Fibroblast of skin of right biceps (primary cell): Measurements from ENCODE around the gene CADPS.

Source experiments
- DNase-seq: peaks from one replicate; pipeline ENCODE4 v3.0.0-alpha.2; 2013

Gene CADPS

DNA sequence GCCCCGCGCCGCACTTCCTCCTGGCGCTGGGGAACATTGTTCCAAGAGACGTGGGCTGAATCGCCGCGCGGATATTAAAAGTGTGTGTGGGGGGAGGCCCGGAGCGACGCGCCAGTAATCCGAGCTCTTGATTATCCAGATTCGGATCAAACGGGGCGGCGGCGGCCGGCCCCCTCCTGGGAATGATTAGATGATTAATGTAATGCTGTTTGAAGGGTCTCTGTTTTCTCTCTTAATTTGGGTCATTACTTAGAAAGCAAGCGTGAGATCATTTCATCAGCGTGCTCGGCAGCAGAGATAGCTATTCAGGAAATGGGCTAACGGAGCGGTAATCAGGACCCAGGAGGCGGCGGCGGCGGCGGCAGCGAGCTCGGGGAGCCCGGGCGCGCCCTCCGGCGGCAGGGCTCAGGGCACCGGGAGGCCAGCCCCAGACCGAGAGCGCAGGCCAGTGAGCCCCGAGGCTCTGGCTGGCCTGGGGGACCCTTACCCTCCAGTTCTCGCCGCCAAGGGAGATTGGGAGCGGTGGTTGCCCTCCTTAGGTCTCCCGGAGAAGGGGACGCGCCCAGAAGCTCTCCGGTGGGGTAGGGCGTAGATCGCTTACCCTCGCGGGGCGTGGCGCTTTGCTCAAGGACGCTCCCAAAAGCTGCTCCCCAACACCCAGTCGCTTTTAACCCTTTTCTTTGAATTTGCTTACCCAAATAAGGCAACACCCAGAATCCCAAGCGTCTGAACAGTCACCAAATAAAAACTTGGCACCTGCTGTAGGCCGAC lies 506.3 kb downstream of the CADPS start:
- peak; percentile 12 for DNase-seq

DNA sequence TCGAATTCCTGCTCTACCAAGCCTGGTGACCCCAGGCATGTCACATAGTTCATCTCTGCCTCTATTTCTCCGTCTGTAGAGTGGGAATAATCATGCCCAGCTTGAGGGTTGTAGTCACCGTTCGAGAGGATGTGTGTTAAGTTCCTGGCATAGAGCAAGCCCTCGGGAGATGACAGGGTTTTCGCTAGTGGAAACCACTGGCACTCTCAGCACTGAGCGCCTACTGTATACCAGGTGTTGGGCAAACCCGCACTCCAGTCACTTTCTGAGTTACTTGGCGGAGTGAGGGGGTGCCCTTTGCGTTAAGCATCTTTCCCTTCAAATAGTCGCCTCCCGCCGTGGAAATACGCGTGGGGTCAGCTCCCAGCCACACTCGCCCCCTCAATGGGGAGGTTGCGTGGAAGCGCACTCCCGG lies 506.9 kb downstream of the CADPS start:
- DNase-seq = no peak

DNA sequence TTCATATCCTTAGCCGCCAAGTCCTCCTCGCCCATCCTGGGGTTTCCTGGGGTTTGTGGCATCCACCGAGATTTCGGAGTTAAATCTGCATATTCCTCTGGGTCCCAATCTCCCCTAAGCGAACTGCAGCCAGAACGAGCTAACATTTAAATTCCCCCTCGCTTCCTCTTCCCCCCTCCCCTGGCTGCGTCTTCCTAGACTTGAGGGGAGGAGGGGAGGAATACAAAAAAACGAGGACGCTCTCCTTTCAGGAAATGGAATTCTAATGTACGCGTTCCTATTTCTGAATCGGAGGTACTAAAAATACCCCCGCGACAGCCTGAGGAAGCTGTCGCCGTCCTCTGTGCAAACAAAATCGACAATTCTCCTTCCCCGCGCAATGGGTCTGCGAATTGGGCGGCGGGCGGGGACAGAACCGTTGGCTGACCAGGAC lies 507.4 kb downstream of the CADPS start:
- no peak for DNase-seq

DNA sequence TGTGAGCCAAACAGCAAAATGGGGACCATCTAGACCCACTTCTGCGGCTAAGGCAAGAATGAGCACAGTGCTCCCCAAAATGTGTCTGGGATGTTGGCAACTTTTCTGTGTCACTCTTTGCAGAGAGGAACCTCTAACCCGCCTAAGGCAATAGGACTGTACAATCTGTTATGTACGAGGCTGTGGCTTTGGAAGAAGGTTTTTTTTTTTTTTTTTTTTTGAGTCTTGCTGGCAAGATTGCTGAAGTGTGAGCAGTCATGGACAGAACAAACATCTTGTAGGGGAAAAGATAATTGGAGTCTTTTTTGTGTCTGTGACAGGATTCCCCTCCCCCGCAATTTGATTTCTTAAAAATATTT lies 509.1 kb downstream of the CADPS start:
- DNase-seq = no peak

DNA sequence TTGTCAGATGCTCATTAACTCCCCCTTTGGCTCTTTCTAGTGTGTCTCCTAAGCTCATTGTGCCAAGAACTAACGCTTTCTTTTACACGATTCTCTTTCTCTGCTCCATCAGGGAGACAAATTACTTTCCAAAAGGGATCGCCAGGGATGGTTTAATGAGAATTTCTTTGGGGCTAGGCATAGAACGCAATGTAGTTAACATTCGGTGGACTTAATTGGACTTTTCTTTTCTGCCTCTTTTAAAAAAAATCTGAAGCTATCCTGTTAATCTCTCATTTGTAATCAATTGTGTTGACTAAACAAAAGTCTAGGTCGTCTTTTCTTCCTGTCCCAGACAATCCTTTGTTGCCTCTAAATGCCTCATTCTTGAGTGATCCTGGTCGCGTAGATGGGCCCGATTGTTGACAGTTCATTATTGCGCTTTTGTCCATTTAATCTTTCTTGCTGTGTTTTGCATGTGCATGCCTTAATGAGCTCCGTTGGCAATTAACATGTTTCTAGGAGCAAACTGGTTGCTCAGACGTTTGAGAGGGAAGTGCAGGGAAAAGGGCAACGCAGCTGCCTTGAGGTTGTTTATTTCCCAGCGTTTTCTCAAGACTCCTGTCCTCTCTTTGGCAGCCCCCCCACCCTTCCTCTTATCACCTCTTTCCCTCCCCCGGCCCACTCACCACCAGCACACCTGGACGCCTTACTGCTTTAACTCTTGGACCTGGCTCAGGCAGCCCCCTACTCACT lies 509.7 kb downstream of the CADPS start:
- no peak for DNase-seq

DNA sequence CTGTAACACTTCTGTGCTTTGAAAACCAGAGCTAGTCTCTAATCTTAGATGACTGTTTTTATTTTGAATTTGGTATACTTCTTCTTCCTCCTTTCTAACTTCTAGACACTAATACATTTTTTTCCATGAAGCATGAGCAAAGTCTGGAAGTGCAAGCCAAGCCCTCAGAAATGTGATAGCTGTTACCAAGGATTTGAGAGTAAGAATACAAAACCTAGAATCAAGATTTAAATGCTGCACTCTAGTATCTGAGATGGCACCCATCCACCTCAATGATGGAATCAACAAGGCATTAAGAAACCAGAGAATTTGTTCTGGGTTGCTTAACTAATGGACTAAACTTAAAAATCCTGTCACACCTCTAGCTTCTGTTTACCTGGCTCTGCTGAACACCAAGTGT lies 511.0 kb downstream of the CADPS start:
- DNase-seq = no peak

DNA sequence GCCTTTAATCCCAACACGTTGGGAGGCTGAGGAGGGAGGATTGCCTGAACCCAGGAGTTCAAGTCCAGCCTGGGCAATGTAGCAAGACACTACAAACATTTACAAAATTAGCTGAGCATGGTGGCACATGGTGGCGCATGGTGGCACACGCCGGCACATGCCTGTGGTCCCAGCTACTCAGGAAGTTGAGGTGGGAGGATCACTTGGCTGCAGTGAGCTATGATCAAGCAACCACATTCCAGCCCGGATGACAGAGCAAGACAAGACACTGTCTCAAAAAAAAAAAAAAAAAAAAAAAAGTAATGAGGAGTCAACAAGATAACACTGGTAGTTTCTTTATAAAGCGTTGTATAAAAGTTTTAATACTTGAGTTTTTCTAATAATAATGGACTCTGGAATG lies 511.9 kb downstream of the CADPS start:
- no peak for DNase-seq

DNA sequence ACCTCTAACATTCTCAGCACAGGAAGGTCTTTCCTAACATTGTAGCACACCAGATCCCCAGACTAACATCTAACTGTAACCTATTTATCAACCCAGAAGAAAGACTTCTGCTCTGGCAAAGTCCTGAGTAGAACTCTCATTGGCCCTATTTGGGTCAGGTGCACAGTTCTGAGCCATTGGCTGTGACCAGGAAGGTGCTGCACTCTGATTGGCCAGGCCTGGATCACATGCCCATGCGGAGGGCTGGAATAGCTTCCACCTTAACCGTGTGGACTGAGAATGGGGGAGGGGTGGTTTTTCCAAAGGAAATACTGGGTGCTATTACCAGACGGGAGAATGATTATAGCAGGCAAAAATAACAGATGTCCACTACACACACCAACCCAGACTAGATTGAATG lies 513.4 kb downstream of the CADPS start:
- DNase-seq = no peak

DNA sequence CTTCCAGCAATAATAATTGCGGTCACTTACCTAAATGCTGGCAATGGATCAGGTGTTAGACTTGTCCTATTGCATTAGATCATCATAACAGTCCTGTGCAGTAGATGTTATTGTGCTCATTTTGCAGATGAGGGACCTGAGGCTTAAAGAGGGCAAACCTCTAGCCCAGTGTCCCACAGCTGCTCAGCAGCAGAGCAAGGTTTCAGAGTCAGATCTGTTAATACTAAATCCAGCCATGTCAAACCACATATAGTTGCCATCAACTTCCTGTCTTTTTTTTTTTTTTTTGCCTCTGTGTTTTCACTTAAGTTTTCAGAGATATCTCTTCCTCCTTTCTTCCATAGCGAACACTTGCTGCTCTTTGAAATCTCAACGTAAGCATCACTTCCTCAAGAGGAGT lies 514.0 kb downstream of the CADPS start:
- DNase-seq = no peak

DNA sequence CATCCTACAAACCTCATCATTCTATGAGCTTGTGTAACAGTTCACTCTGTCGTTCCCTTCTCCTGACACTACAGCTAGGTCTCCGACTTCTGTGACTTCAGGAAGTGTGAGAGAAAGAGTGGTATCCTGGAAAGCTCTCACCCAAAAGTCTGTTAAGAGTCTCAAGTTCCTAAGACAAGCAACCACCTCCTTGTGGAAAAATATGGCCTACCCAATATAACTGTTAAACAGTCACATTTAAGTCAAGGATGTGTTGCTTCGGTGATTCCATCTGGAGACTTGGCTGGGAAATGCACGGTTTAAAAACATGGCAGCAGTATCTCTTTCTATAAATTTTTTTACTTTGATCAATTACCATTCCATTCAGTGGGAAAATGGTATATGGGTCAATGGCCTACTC lies 515.7 kb downstream of the CADPS start:
- no peak for DNase-seq

DNA sequence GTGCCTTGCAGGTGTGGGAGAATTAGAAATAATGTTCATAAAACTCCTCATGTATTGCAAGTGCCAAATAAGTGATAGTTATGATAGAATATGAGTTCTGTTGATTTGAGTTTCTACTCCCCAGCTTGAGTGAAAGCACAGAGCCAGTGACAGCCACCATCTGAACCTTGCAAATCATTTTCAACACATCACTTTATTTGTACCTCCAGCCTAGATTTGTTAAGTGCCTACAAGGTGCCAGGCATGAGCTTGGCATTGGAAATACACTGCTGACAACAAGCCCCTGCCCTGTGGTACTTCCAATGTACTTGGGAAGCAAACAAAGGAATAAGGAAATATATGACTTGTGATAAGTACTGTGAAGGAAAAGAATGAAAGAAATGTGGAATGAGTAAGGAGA lies 518.9 kb downstream of the CADPS start:
- no peak for DNase-seq

DNA sequence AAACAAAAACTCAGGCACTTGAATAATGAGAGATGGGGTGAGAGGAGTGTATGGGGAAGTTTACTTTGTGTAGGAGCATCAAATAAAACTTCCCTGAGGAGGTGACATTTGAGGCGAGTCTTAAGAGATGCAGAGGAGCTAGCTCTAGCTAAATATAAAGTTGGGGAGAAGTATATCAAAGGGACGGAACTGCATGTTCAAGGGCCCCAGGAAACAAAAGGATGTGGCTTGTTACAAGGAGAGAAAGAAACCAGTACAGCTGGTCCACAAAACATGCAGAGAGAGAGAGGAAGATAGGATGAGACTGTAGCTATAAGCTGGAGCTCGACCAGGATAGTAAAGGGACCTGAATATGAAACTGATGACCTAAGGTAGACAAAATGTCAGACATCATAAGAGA lies 519.5 kb downstream of the CADPS start:
- DNase-seq = no peak
